DMS153 (cell line): Measurements from ENCODE around the gene KCNE1.
"Not testable (repeated sequence)": the region's sequence is repeated elsewhere in the genome, so short reads cannot be mapped to it uniquely, and the experiment has no call there.

Experiments used
- DNase-seq: peaks from one replicate; lab custom pipeline; 2025; lab: John Stamatoyannopoulos, UW

KCNE1 gene

GRCh38 chr21:34511181-34511580, 829 bp downstream of the KCNE1 start:
- DNase-seq = peak; percentile 2

GRCh38 chr21:34510148-34511142, 1.6 kb downstream of the KCNE1 start:
- DNase-seq = peak; percentile 62

GRCh38 chr21:34509151-34509550, 2.9 kb downstream of the KCNE1 start:
- no peak for DNase-seq

- no peak for DNase-seq
These were observed 7.4 kb downstream of the KCNE1 start for GRCh38 chr21:34504595-34504994.

- no peak for DNase-seq
These were observed 9.4 kb downstream of the KCNE1 start for GRCh38 chr21:34502480-34503106.

GRCh38 chr21:34501716-34502115, 10.3 kb downstream of the KCNE1 start:
- DNase-seq = no peak

- DNase-seq = no peak
These were observed 11.8 kb downstream of the KCNE1 start for GRCh38 chr21:34500191-34500590.

- no peak for DNase-seq
These were observed 12.9 kb downstream of the KCNE1 start for GRCh38 chr21:34499116-34499515.

GRCh38 chr21:34498623-34499022, 13.4 kb downstream of the KCNE1 start:
- peak; percentile 5 for DNase-seq

- not testable (repeated sequence) for DNase-seq
These were observed 28.2 kb downstream of the KCNE1 start for GRCh38 chr21:34483854-34484253.

- not testable (repeated sequence) for DNase-seq
These were observed 28.6 kb downstream of the KCNE1 start for GRCh38 chr21:34483435-34483834.

- not testable (repeated sequence) for DNase-seq
These were observed 44.7 kb downstream of the KCNE1 start for GRCh38 chr21:34467333-34467732.

GRCh38 chr21:34459426-34459825, 52.6 kb downstream of the KCNE1 start:
- DNase-seq = not testable (repeated sequence)

- not testable (repeated sequence) for DNase-seq
These were observed 53.7 kb downstream of the KCNE1 start for GRCh38 chr21:34458266-34458665.

- DNase-seq = not testable (repeated sequence)
These were observed 55.8 kb downstream of the KCNE1 start for GRCh38 chr21:34456180-34456579.

GRCh38 chr21:34455628-34456027, 56.4 kb downstream of the KCNE1 start:
- DNase-seq = not testable (repeated sequence)

- DNase-seq = not testable (repeated sequence)
These were observed 65.0 kb downstream of the KCNE1 start for GRCh38 chr21:34447018-34447417.

- DNase-seq = not testable (repeated sequence)
These were observed 68.5 kb downstream of the KCNE1 start for GRCh38 chr21:34443486-34443885.

- DNase-seq = not testable (repeated sequence)
These were observed 82.3 kb downstream of the KCNE1 start for GRCh38 chr21:34429710-34430109.

- DNase-seq = not testable (repeated sequence)
These were observed 83.6 kb downstream of the KCNE1 start for GRCh38 chr21:34428441-34428840.

GRCh38 chr21:34427339-34427738, 84.7 kb downstream of the KCNE1 start:
- not testable (repeated sequence) for DNase-seq

GRCh38 chr21:34423805-34424204, 88.2 kb downstream of the KCNE1 start, which contains the start of gene SMIM34:
TSS of gene SMIM34 (minus strand) at chr21:34423951. CDS start at chr21:34423839, 112 bp downstream.
- DNase-seq = not testable (repeated sequence)
